GM18858 (cell line): ENCODE data around the gene CD47.

Source experiments
- ATAC-seq: cut with Tn5 transposase; IDR thresholded peaks from one replicate; pipeline ENCODE4 v1.9.1; 2021; ENCODE audit not compliant: unreplicated experiment

Gene CD47

DNA sequence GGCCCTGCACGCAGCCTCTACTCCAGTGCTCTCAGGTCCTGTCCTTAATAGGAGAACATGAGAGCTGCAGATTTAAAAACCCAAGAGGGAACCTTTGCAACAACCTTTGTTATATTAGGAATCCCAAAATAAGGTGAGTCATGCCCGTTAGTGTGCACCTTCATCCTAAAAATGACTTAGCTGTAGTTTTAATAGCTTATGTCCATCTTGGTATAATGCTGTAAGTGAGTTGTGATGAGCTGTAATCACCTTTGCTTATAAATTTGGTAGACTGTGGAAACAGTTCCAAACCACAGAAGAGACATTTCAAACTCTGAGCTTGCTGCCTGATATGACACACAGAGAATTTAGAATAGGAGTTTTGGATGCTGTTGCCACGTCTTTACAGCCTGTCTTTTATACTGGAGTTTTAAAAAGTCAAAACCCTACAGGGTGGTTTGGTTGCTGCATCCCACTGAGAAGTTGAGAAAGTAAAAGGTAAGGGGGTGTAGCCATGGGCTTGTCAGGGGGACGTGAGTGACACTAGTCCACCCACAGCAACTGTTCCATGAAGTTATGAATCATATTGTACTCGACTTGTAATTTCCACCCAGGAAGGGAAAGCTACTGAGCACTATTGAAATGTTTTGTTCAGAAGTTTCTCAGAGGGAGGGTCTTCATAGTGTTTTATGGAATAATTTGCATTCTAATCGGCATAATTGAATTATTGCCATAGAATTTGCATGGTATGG is 27.4 kb upstream of the CD47 start:
- ATAC-seq: no peak

- ATAC-seq: peak; percentile 43
These were observed 26.5 kb upstream of the CD47 start for GRCh38 chr3:108117241-108117775.

DNA sequence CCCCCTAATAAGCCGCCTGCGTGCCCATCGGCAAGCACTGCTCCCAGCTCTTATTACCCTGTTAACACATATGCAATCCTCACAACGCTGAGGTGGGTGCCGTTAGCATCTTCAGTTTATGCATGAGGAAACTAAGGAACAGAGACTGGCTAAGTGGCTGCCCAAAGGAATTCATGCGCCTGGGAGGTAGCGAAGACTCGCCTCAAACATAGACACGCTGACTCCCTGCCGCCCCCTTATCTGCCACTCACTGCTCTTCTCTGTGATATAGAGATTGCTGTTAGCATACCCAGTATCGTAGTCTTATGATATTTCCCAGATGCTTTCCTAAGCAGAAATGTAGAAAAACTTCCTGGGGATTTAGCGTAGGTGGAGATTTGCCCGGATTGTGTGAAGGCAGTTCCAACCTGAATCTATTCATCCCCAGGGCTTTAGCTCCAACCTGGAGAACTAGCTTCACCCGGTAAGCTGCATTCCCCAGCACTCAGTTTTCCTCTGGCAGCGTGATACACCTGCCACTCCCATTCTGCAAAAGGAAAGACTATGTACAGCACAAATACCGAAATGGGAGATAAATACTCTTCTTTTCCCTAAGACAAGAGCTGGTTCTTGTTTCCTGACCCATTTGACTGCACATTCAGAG is 23.7 kb upstream of the CD47 start:
- no peak for ATAC-seq

DNA sequence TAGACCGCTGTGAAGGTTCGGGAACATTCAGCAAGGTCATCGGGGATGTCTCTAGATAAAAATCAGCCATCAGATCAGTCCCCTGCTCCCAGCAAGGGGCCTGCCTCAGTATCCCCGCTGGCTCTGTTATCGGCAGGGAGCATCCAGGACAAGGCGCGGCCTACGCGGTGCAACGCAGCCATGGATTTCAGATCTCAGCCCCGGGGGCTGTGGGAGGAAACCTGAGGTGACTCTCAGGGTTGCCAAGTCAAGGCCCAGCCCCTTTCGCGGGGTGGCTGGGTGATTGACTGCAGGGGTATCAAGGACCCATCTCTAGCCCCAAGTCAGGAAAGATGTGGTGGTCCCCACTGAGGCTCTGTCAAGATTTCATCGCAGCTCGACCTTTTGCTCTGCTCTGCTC is 23.1 kb upstream of the CD47 start:
- ATAC-seq: no peak

GRCh38 chr3:108110934-108111333 is 20.1 kb upstream of the CD47 start:
- no peak for ATAC-seq

DNA sequence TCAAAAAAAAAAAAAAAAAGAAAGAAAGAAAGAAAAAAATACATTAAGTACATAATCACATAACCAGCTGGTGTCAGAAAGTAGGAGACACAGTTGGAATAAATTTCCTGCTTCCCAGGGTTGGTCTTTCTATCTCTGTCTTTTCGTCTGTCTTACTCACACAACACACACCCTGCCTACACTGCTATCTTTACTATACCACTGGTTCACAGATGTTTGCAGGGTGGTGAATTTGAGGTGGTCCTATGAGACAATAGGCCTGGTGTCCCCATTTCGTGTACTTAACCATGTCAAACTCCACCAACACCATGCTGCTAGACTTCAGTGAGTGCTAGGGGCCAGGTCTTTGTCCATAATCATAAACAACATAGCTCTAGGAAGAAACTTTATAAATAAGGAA is 17.6 kb upstream of the CD47 start:
- ATAC-seq: no peak

DNA sequence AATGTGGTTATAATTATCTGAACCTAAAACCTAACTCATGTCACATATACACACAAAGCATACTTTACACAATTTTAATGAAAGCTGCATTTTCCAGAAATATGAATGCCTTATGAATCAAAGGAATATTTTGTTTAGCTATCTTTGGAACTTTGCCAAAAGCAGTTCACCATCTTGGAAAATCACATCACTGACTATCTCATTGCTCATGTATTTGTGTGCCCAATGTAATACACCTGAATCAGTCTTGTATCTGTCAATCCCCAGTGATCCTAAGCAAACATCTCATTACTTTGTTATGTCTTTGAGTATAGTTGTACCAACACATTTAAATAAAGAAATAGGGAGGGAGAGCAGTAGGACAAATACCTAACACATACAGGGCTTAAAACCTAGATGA is 15.6 kb upstream of the CD47 start:
- no peak for ATAC-seq

DNA sequence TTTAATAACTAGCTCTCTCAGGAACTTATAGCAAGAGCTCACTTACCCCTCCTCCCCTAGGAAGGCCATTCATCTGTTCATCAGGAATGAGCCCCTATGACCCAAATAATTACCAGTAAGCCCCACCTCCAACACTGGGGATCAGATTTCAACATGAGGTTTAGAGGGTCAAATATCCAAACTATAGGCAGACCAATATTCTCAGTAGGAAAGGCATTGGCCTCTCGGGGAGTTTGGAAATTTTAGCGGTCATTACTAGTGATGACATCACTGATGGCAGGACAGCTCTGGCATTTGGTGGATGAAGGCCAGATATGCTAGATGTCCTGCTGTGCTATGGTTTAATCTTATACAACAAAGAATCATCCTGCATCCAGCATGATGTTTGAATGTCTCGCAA is 15.2 kb upstream of the CD47 start:
- no peak for ATAC-seq

- ATAC-seq: no peak
These were observed 13.3 kb upstream of the CD47 start for GRCh38 chr3:108103886-108104797.

DNA sequence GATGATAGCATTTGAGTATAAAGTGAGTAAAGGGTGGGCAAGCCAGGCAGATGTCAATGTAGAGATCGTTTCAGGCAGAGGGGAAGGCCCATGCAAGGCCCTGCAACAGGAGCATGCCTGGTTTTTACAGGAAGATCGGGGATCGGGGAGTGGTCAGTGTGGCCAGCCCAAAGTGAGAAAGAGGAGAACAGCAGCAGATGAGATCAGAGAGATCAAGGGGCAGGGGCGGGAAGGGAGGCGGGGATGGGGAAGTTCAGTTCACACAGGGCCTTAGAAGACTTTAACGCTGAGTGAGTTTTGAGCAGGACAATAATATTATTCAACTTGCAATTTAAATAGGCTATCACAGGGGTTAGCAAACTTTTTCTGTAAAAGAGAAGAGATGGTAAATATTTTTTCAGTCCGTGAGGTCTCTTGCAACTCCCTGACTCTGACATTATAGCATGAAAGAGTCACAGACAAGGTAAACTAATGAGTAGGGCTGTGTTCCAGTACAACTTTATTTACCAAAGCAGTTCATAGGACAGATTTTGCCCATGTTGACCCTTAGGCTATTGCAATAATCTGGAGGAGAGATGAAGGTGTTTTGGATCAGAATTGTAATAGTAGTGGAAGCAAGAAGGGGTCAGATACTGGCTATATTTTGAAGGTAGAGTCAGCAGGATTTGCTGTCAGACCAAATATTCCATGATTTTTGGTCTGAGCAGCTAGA is 12.4 kb upstream of the CD47 start:
- ATAC-seq: no peak

DNA sequence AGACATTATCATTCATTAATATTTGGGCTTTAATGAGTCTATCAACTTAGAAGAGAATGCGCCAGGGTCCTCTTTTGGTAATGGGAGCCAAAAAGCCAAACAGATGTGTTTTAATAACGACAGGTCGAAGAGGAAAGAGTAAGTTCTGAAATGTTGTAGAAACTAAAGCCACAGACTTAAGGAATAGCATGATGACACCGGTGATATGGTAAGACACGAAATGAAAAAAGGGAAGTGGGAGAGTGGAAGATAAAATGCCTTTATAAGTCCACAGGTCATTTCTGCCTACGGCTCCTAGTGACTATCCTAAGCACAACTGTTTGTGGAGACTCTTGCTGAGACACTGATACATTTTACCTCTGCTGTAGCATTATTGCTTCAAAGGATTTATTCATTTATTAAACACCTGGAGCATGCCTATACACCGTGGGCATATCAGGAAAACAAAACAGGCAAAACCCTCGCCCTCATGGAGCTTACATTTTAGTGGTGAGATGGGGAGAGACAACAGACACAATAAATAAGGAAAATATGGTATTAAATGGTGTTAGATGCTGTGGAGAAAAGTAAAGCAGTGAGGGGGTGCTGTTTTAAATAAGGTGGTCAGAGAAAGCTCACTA is 11.7 kb upstream of the CD47 start:
- no peak for ATAC-seq

DNA sequence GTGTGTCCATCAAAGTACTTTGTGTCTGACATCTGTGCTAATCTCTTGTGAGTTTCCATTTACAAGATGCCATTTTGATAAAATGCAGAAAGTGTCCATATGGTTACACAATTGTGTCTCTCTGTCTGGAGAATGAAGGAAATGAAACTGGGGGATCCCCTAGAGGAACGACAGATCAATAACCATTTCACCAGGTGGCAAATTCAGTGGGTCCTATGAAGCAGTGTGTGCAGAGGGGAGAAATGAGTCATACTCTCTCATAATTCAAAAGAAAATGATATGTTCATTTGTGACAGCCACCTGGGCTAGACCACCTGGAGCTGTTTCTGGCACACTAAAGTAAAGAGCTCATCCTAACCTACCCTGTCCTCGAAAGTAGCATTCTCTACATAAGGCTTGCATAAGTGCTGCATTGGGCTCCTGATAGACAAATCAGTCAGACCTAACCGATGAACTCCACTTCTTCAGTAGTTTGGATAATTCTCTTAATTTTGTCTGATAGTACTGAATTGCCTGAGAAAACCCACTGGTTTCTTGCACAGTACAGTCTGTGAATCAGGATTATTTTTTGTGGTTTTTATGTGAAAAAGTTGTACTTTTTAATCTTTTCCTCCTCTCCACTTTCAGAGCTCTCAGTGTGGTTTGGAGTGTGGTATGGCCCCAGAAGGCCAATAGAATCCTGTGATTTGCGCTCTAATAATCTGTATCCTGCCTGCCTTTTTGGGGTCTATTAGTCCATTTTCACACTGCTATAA is 10.3 kb upstream of the CD47 start:
- peak; percentile 93 for ATAC-seq

GRCh38 chr3:108099679-108100428 is 9.0 kb upstream of the CD47 start:
- no peak for ATAC-seq

DNA sequence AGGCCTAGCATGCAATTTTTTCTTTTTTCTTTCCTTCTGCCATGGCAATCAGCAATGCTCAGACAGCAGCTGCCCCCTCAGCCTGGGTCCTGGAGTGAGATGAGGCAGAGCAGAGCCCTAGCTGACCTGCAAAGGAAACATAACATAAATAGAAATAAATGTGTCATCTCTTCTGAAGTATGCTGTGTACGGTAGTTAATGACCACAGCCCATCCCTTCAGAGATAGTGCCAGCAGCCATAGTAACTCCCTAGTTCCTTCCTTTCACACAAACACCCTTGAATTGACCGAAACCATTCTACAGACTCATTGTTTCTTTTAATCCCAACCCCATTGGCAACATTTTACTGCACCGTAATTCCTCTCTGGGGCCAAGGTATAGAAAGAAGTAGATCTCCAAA is 8.4 kb upstream of the CD47 start:
- ATAC-seq: no peak

GRCh38 chr3:108098003-108098370 is 7.2 kb upstream of the CD47 start:
- ATAC-seq: no peak

- no peak for ATAC-seq
These were observed 6.6 kb upstream of the CD47 start for GRCh38 chr3:108097322-108098002.

- no peak for ATAC-seq
These were observed 5.9 kb upstream of the CD47 start for GRCh38 chr3:108096532-108097321.

DNA sequence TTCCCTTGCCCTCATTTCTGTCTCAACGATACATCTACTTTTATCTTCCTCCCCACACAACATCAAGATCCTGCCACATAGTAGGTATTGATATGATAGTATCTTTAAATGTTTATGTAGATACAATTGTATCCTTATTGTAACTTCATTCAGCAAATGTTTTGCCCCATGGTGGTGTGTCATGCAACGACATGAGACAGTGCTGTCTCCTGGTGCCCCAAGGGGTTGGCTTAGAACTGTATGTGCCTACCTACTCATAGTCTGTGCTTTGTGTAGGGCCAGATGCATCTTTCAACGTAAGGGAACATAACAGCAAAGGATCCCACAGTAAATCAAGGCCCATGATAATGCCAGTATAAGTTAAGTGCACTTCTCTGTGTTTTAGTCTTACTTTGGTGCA is 2.8 kb upstream of the CD47 start:
- ATAC-seq: no peak
